Lower leg skin (tissue), 4 donors: ENCODE results near the gene SQSTM1. TPM values are rescaled to one million over a fixed set of nuclear protein-coding genes. Genes with fewer than 3 reads are reported as not detected.
"Not testable (repeated sequence)": the region's sequence is repeated elsewhere in the genome, so short reads cannot be mapped to it uniquely, and the experiment has no call there.

Source experiments
- DNase-seq, 2 donors: peaks; one replicate each; pipeline ENCODE4 v3.0.0-alpha.2; 2019; ENCODE audit warnings: low spot score in 2 of 2
- H3K4me3 ChIP-seq: fragments of 200-600 bp; sonication (generic); 2 replicates; pipeline ENCODE4 v1.5.1; 2017; ENCODE audit warnings: mild to moderate bottlenecking, low read depth; ENCODE audit not compliant: poor library complexity, severe bottlenecking
- POLR2A ChIP-seq, 2 donors: fragments of 450-650 bp; IDR thresholded peaks; one replicate each; pipeline ENCODE4 v1.6.1; 2016 to 2017; ENCODE audit warnings: antibody characterized with exemption in 2 of 2, mild to moderate bottlenecking in 1 of 2, moderate library complexity in 1 of 2
- WGBS, 2 donors: methylation state at CpG; one replicate each; pipeline ENCODE4 v1.1.5; 2018; 5-methylcytosine and 5-hydroxymethylcytosine counted together
- intact Hi-C: fragments of 100-400 bp; cut with DNase I; formaldehyde crosslinking; loops from one replicate; pipeline ENCODE4 v1.15.0; 2023; ENCODE audit warnings: low total_unique reads
- total RNA-seq, 4 donors: library from RNA; depleted of rRNA; stranded (reverse); fragments of >200 nt; gene quantifications; one replicate each; pipeline ENCODE4 v1.1.0, GENCODE V29; 2016
- TF ChIP-seq, protein P1 (sequence below), 3 donors: fragments of 450-650 bp; IDR thresholded peaks; one replicate each; pipeline ENCODE4 v1.5.1; 2016; ENCODE audit warnings: antibody characterized with exemption in 3 of 3, mild to moderate bottlenecking in 3 of 3, moderate library complexity in 2 of 3

The SQSTM1 gene
- total RNA-seq, 4 donors from 2014 or later, result 263 to 508 (median 298) TPM

DNA sequence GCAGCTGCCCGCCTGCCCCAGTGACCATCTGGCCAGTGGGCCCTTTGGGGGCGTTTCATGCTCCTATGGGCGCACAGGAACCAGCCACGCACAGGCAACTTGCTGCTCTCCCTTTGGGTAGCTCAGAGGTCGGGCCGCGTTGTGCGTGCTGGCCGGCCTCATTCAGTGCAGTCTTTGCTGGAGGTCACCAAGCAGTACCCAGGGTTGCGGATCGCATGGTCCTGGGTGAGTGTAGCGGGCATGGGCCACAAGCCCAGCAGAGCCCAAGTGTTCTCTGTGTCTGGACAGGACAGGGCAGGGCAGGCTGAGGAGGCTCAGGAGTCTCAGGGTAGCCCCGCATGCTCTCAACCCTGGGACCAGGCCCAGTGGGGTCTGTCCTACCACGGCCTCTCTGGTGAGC lies 47.8 kb downstream of the SQSTM1 start:
- no peak for DNase-seq
- H3K4me3 ChIP-seq, result no peak overlapping the region
- TF ChIP-seq, protein P1, sequence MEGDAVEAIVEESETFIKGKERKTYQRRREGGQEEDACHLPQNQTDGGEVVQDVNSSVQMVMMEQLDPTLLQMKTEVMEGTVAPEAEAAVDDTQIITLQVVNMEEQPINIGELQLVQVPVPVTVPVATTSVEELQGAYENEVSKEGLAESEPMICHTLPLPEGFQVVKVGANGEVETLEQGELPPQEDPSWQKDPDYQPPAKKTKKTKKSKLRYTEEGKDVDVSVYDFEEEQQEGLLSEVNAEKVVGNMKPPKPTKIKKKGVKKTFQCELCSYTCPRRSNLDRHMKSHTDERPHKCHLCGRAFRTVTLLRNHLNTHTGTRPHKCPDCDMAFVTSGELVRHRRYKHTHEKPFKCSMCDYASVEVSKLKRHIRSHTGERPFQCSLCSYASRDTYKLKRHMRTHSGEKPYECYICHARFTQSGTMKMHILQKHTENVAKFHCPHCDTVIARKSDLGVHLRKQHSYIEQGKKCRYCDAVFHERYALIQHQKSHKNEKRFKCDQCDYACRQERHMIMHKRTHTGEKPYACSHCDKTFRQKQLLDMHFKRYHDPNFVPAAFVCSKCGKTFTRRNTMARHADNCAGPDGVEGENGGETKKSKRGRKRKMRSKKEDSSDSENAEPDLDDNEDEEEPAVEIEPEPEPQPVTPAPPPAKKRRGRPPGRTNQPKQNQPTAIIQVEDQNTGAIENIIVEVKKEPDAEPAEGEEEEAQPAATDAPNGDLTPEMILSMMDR (IDR thresholded peaks at IDR 0.05), result no peak
- TF ChIP-seq POLR2A (IDR thresholded peaks at IDR 0.05), result no peak
- WGBS, 2 donors, result 95 to 100% methylated on average over 3 to 11 of the region's 14 CpGs
- intact Hi-C loops, result no loop called here

DNA sequence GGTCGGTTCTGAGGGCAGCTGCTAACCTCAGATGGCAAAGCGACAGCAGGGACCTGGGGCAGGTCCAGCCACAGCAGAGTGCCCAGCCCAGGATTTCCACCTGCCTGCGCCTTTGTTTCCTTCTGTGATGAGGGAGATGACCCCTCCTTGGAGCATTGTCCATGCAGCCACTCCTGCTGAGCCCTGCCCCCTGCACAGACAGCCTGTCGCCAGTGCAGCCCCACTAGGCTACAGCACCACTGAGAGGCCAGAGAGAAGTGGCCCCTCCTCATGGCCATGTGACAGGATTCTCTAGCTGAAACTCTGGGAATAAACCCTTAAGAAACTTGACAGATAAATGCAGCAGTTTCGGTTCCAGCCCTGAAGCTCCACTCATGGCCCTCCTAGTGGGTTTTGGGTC lies 48.4 kb downstream of the SQSTM1 start:
- no peak for DNase-seq
- TF ChIP-seq, protein P1 (IDR thresholded peaks at IDR 0.05), result no peak
- TF ChIP-seq POLR2A (IDR thresholded peaks at IDR 0.05), result no peak
- intact Hi-C loops, result no loop called here
- no peak overlapping the region for H3K4me3 ChIP-seq
- WGBS, 2 donors, result 77 to 96% methylated on average over 2 to 5 of the region's 5 CpGs

DNA sequence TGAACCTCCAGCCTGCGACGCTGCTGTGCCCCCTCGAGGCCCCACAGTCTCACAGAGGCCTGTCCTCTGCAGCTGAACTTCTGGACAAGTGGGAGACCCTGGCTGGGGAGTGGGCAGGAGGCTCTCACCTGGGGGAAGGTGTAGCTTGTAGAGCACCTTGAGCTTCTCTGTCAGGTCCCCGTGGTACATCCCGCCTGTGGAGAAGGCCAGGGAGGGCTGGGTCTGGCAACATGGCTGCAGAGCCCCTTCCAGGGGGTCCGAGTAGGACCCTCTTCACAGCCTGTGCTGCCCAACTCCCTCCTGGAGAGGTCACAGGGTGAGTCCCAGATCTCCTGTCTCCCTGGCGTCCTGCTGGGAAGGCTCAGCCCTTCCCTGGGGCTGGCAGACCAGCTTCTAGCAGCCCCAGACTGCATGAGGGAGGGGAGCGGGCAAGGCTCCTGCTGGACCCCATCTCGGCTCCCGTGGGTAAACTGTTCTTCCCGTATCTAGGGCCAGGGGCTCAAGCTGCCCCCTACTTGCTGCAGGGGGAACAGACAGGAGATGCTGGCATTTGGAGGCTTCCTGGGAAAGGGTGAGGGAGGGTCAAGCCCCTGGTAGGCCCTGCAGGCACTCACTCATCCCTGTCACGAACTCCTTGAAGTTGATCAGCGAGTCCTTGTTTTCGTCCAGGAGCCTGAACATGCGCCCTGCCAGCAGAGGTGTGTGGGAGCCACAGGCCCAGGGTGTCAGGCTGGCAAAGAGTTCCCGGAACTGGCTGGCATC lies 49.1 kb downstream of the SQSTM1 start:
- TF ChIP-seq, protein P1 (IDR thresholded peaks at IDR 0.05), result no peak
- TF ChIP-seq POLR2A (IDR thresholded peaks at IDR 0.05), result no peak
- no peak overlapping the region for H3K4me3 ChIP-seq
- intact Hi-C loops, result no loop called here
- no peak for DNase-seq
- 87 to 93% methylated on average over 15 of the region's 16 CpGs for WGBS, 2 donors

DNA sequence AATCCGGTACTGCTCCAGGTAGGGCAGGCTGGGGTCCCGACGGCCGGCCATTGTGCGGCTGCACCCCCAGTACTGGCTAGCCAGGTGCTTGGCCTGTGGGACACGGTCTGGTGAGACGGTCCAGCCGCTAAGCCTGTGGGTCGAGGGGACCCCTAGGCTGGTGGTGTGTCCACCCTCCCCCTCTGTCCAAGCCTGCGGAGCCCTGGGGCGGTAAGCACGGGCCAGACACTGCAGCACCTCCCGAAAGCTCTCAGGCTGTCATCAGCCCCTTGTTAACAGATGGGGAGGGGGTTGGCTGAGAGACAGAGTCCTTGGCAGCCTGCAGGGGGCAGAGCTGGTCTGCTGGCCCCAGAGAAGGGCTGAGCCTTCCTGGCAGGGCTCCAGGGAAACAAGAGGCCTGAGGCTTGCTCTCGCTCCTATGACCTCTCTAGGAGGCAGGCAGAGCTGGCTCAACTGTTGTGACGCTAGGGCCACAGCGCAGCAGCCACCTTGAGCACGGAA lies 49.7 kb downstream of the SQSTM1 start:
- intact Hi-C loops, result no loop called here
- H3K4me3 ChIP-seq, result no peak overlapping the region
- TF ChIP-seq POLR2A (IDR thresholded peaks at IDR 0.05), result no peak
- TF ChIP-seq, protein P1 (IDR thresholded peaks at IDR 0.05), result no peak
- no peak for DNase-seq
- WGBS, 2 donors, result 72 to 94% methylated on average over 11 to 12 of the region's 17 CpGs

DNA sequence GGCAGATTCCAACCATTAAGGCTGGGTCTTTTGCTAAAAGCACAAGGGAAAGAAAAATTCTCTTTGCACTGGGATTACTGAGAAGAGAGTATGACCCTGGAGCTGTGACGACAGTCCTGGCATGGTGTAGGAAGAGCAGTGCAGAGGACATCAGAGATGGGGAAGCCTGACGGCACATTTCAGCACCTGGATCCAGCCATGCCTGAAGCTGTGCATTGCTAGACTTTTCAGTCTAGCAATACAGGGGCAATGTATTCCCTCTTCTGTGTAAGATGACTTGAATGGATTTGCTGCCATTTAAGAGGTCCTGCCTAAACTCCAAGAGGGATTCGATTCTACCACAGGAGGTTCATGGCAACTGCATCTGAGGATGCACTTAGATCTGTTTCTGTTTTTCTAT lies 50.2 kb downstream of the SQSTM1 start:
- no peak for TF ChIP-seq POLR2A (IDR thresholded peaks at IDR 0.05)
- TF ChIP-seq, protein P1 (IDR thresholded peaks at IDR 0.05), result no peak
- H3K4me3 ChIP-seq, result no peak overlapping the region
- DNase-seq, result no peak
- intact Hi-C loops, result no loop called here
- 95 to 99% methylated on average over 3 of the region's 3 CpGs for WGBS, 2 donors

DNA sequence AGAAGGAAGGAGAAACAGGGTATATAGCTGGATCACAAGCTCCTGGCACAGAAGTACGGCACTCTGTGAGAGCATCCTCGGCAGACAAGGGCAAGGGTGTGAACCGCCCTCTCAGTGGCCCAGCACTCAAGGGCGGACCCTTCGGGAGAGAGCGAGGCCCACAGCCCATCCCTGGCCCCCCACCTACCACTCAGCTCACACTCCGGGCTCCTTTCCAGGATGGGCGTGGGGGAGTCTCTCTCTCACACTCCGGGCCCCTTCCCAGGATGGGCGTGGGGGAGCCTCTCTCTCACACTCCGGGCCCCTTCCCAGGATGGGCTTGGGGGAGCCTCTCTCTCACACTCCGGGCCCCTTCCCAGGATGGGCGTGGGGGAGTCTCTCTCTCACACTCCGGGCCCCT lies 50.8 kb downstream of the SQSTM1 start:
- H3K4me3 ChIP-seq, intact Hi-C loops, DNase-seq: not testable (repeated sequence)
- WGBS, 2 donors, result 91 to 93% methylated on average over 8 to 11 of the region's 14 CpGs
